ENCODE data around the gene HNRNPL.
"Not testable (repeated sequence)": the region's sequence is repeated elsewhere in the genome, so short reads cannot be mapped to it uniquely, and the experiment has no call there.

GRCh38 chr19:38854961-38855360 is 5.2 kb upstream of the HNRNPL start:
- not testable (repeated sequence) for TF ChIP-seq RAD21 (CRISPR knock-in tag; conservative IDR thresholded peaks at IDR 0.05 in 1 of 2, IDR thresholded peaks at IDR 0.05 in 1 of 2); ZNF586 (CRISPR knock-in tag; conservative IDR thresholded peaks at IDR 0.05); SMARCE1 (IDR thresholded peaks at IDR 0.05); PCBP2 (IDR thresholded peaks at IDR 0.05; ENCODE audit: low read depth, low read length, poor library complexity, severe bottlenecking); ZNF830 (CRISPR knock-in tag; IDR thresholded peaks at IDR 0.05); RFX5 (IDR thresholded peaks at IDR 0.05; ENCODE audit: low read depth, low read length); CEBPB (tag; IDR thresholded peaks at IDR 0.05); GABPA (tag; conservative IDR thresholded peaks at IDR 0.05; ENCODE audit: low read depth); SIX5 (IDR thresholded peaks at IDR 0.05; ENCODE audit: borderline replicate concordance in 1 of 2, insufficient read depth in 1 of 2, low read depth in 1 of 2, low read length in 2 of 2); ZNF395 (CRISPR knock-in tag; IDR thresholded peaks at IDR 0.05)
